Measurements from ENCODE around the gene KDSR.

KDSR gene

GRCh38 chr18:63329431-63330145 is 37.4 kb downstream of the KDSR start:
- no peak for DNase-seq (ENCODE audit: low read depth, low spot score)
- CTCF ChIA-PET = interaction anchor here (1.1 to 2.2 kb wide), 5 partner anchors 10 to 904 kb away, joined by 3 to 9 read pairs (median 3); partner anchors contain the start of gene BCL2
- POLR2A ChIA-PET = no interaction called here
- no peak for TF ChIP-seq CTCF (IDR thresholded peaks at IDR 0.05; ENCODE audit: insufficient read depth, low read length, missing control alignments)
- no peak overlapping the region for H3K4me3 ChIP-seq (ENCODE audit: low read depth, low read length)

- ChIA-PET POLR2A (no interaction called here), CTCF (interaction anchor here (1.6 to 8.9 kb wide), 8 partner anchors 9 to 307 kb away, joined by 6 to 287 read pairs (median 32); no protein-coding TSS in a partner anchor)
- TF ChIP-seq CTCF (IDR thresholded peaks at IDR 0.05; ENCODE audit: insufficient read depth, low read length, missing control alignments) = no peak
- H3K4me3 ChIP-seq (ENCODE audit: low read depth, low read length) = no peak overlapping the region
- no peak for DNase-seq (ENCODE audit: low read depth, low spot score)
Measured at GRCh38 chr18:63326011-63326410, 41.0 kb downstream of the KDSR start.

- H3K4me3 ChIP-seq (ENCODE audit: low read depth, low read length) = no peak overlapping the region
- ChIA-PET POLR2A (no interaction called here), CTCF (interaction anchor here (0.7 to 8.9 kb wide), 9 partner anchors 10 to 739 kb away, joined by 3 to 287 read pairs (median 26); no protein-coding TSS in a partner anchor)
- DNase-seq (ENCODE audit: low read depth, low spot score) = no peak
- TF ChIP-seq CTCF (IDR thresholded peaks at IDR 0.05; ENCODE audit: insufficient read depth, low read length, missing control alignments) = no peak
Measured at GRCh38 chr18:63325086-63325686, 41.8 kb downstream of the KDSR start.

DNA sequence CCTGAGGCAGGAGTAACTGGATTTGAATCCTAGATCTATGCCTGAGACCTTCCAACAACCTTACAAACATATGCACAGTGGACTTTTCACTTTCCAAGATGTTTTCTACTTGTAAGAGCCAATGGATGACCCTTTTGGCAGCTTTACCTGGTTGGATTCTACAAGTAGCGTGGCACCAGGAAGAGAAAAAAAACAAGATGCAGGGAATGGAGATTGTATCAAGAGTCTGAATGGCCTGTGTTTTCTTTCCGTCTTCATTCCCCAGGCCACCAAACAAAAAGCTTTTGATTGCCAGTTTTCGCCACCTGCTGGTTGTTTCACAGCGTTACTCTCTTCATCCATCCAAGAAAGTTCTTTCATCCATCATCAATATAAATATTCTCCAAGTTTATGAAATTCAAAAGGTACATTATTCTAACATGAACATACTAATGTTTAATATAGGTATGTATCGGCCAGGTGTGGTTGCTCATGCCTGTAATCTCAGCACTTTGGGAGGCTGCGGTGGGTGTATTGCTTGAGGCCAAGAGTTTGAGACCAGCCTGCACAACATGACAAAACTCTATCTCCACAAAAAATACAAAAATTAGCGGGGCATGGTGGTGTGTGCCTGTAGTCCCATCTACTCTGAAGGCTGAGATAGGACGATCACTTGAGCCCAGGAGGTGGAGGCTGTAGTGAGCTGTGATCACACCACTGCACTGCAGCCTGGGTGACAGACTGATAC is 43.9 kb downstream of the KDSR start:
- CTCF ChIA-PET = interaction anchor here (0.6 to 8.9 kb wide), 40 partner anchors 9 to 324 kb away, joined by 3 to 287 read pairs (median 5); no protein-coding TSS in a partner anchor
- POLR2A ChIA-PET = interaction anchor here (0.6 to 0.7 kb wide), 2 partner anchors 199 to 307 kb away, joined by 3 read pairs; no protein-coding TSS in a partner anchor
- no peak overlapping the region for H3K4me3 ChIP-seq (ENCODE audit: low read depth, low read length)
- peak; percentile 63 for TF ChIP-seq CTCF (IDR thresholded peaks at IDR 0.05; ENCODE audit: insufficient read depth, low read length, missing control alignments)
- DNase-seq (ENCODE audit: low read depth, low spot score) = peak; percentile 24

DNA sequence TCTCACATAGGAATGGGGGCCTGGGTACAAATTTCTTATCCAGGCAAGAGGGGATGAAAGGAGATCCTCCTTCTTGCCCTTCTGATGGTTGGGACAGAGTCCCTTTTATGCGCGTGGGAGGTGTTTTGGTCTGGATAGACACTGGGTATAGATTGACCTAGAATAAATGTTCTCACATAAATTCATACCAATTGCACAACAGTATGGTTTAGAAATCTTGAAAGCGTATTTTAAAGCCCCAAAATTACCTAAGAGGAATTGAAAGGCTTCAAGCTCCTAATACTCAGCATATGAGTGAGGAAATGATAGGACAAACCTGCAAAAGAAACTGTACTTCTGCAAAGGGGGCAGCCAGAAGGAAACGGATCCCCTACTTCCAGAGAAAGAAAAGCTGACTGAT is 44.8 kb downstream of the KDSR start:
- no peak overlapping the region for H3K4me3 ChIP-seq (ENCODE audit: low read depth, low read length)
- no peak for TF ChIP-seq CTCF (IDR thresholded peaks at IDR 0.05; ENCODE audit: insufficient read depth, low read length, missing control alignments)
- CTCF ChIA-PET = interaction anchor here (0.7 to 8.9 kb wide), 27 partner anchors 8 to 323 kb away, joined by 3 to 287 read pairs (median 7); no protein-coding TSS in a partner anchor
- no peak for DNase-seq (ENCODE audit: low read depth, low spot score)
- POLR2A ChIA-PET = no interaction called here
